ENCODE results near the gene OR10A5. TPM values are rescaled to one million over a fixed set of nuclear protein-coding genes. Genes with fewer than 3 reads are reported as not detected.
A peak's percentile ranks its signal among the peaks of the same experiment; 100 is the strongest.
"Not testable (repeated sequence)": the region's sequence is repeated elsewhere in the genome, so short reads cannot be mapped to it uniquely, and the experiment has no call there.

The OR10A5 gene, protein sequence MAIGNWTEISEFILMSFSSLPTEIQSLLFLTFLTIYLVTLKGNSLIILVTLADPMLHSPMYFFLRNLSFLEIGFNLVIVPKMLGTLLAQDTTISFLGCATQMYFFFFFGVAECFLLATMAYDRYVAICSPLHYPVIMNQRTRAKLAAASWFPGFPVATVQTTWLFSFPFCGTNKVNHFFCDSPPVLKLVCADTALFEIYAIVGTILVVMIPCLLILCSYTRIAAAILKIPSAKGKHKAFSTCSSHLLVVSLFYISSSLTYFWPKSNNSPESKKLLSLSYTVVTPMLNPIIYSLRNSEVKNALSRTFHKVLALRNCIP
- total RNA-seq, result not detected

DNA sequence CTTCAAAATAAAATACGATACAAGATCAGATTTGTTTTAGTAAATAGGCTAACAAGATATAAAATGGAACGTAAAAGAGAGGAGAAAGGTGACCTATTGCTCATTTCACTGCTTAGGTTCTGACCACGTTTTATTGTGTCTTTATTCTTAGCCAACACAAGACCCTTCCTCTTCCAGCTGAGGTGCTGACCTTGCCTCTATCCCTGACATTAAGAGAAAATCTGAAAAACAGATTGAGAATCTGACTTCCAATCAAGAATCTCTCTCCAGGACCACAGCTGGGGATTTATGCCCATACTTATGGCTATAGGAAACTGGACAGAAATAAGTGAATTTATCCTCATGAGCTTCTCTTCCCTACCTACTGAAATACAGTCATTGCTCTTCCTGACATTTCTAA is at the start of gene OR10A5:
OR10A5 (plus strand) TSS at position 301 of the 400 bp plus-strand sequence; CDS start at position 301, 0 bp downstream.
- no peak for DNase-seq

DNA sequence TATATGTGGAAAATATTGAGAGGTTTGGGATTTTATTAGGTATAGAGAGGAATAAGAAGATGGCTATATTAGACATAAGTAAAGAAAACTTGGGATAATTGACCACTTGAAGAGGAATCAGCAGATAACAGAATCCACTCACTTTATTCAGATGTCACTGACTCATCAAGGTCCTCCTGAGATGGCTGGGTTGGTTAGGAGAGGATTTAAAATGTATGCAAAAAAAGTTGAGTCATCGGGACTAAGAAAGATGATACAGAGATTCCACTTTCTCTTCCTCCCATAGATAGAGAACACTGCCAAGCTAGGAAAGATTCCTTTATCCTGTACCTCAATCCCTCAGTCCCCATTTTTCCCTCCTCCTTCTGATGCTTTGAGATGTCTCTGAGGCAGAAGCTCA is 46.1 kb upstream of the OR10A5 start, which contains the start of gene OR6A2:
OR6A2 (minus strand) TSS at position 288 of the 400 bp plus-strand sequence. CDS start 3,981 bp downstream, outside the sequence.
- DNase-seq, result no peak

DNA sequence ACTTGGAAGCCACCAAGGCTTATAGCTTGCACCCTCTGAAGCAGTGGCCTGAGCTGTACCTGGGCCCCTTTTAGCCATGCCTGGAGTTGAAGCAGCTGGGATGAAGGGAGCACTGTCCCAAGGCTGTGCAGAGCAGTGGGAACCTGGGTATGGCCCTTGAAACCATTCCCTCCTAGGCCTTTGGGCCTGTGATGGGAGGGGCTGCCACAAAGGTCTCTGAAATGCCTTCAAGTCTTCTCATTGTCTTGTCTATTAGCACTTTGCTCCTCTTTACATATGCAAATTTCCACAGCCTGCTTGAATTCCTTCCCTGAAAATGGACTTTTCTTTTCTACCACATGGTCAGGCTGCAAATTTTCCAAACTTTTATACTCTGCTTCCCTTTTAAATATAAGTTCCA is 44.4 kb upstream of the OR10A5 start:
- DNase-seq, result not testable (repeated sequence)

DNA sequence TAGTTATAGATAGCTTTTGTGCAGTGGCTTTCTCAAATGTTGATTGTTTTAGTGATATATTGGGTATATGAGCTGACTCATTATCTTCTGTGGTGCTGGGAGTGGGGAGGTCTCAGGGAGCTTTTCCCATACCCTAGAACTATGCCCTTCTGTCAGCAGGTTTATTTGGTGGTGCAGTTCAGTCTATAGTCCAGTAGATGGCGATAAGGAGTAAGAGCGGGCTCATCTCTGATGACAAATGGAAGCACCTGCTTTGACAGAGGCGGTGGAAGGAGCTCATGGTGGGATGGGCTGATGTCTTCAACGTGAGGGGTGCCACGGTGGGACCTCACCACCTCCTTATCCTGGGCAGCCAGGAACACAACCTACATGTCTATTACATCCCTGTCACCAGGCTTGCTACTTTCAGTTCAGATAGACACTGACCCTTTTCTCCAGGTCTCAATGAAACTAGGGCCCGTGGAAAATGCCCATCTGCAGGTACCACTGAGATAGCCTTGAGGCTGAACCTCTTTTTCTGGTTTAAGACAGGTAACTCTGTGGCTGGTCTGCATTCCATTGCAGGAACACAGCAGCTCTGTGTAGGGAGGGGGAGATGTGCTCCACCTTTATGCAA is 33.0 kb upstream of the OR10A5 start:
- DNase-seq, result peak; percentile 3

DNA sequence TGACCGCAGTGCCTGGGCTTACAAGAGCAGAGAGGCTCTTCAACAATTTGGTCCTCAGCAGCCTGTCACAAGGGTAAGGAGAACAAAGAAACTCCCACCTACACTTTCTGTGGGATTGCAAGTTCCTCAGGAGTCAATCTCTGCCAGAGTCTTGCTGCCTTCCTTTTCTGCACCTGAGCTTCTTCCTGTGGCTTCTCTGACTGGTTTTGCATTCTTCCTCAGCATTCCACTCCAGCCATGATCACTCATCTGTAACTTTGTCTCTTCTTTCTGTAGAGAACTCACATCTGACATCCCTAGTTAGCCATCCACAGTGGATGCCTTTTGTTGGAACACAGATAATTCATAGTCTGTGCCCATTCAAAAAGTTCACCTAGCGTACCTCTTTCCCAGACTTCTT is 31.8 kb upstream of the OR10A5 start:
- DNase-seq, result no peak

DNA sequence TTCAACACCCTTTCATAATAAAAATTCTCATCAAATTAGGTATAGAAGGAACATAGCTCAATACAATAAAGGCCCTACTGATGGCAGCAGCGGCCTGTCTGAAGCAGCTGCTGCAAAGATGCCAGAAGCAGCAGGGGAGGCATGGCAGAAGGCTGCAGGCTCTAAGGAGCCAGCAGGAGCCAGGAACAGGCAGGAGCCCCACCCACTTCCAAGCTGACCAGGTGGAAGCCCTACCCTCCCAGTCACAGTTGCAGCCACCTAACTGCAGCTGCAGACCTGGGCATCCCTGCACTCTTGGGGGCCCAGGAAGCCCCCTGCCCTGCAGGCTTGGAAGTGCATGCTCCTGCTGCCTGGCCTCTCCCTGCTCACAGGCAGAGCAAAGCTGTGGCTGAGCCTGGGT is 27.8 kb upstream of the OR10A5 start:
- no peak for DNase-seq

DNA sequence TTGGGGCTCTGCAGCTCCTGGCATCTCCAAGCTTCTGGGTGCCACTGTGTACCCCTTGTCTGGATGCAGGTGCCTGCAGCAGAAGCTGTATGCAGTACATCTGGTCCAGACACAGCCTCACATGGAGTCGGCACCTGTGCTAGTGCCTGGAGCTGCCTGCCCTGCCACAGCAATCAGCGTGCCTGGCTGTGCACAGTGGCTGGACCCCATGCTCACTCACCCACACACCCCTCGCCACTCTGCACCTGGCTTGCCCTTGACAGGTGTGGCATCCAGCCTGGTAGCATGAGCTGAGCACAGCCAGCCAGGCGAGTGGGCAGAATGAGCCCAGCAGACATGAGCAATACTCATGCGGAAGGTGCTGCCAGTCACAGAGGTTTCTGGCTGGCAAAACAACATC is 26.5 kb upstream of the OR10A5 start:
- DNase-seq, result no peak

DNA sequence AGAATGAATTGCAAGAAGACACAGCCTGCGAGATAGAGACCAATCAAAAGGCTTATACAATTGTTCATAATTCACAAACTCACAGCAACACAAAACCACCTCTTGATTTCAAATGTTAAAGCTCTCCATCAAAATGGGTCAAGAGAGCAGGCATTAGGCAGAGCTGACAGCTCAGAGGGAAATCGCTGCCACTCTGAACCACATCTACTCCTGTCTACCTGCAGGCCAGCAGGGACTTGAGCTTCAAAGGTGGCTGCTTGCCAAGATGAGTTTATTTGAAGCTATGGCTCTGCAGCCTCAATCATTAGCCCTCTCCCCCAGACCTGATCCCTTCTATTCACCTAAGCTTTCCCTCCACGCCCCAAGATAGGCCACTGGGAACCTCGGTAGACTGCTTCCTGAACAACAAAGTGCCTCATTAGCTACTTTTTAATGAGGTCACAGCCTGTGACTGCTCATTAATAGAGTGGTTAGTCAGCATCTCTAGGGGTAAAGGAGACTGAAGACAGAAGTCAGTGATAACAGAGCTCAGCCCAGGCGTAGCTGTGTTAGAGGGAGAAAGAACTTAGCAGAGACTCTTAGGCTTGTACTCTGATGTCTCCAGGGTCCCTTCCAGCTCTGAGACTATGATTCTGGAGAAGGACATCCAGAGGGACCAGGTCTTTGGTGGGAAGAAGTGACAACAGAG is 21.2 kb upstream of the OR10A5 start:
- no peak for DNase-seq

DNA sequence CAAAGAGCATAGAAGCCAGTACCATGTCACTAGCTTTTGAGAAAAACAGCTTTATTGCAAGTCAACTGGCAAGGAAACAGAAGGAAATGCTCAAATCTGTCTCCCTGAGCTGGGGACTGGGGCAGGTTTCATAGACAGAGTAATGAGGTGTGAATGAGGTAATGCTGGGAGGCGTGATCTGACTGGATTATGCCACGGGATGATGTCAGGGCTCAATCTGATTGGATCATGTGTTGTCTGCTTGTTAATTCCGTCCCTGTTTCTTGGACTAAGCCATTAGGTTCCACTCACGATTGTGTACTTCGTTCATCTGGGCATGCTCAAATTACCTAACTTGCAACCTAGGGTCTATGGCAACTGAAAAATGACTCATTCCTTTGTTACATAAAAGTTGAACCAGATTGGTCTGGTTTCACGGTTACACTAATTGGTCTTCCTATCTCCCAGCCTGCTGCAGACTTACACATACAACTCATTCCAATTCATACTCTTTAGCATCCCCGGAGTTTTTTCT is 20.2 kb upstream of the OR10A5 start:
- DNase-seq, result no peak

DNA sequence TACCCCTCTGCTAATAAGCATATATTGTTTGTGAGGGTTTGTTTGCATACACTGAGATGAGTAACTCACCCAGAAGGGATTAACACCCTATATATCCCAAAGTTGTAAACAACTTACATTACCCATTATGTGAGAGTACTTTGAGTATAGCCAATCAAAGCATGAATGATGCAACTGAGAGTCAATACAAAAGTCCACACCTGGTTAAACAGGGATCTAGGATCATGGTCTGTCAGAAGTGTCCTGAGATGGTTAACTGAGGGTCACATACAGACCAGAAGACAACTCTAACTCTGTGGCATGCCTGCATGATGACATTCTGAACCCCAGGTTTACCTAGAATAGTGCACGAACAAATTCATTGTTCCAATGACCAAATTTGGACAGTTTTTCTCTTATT is 17.4 kb upstream of the OR10A5 start:
- DNase-seq, result no peak

DNA sequence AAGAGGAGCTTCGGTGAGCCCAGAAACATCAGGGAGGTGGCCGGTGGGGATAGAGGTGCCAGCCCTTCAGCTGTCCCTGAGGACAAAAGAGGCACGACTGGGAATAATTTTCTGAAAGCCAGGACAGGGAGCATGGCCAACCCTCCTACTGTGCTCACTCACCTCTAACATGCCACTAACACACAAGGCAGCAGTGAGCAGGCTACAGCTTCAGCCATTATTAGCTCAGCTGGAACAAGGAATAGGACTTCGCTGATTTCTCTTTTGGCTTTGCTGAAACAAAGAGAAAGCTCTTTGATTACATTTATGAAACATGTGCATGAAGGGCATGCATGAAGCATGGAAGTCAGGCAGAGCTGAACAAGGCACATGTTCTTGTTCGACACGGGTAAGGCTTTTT is 12.1 kb upstream of the OR10A5 start:
- DNase-seq, result no peak

DNA sequence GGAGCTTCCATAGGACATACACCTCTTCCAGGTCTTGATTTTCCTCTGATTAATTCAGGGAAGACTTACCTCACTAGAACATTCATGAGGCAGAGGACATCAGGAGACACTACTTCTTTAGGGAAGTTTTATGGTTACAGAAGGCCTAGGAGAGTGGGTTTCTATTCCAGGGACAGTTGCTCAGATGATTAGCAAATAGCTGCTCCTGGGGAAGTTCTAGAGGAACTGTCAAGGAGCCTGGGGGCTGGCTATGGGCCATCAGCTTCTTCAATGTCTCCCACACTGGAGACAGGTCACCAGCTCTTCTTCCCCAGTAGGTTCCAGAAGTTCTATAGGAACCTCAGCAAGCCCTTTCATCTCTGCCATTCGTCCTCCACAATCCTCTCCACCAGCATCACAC is 11.5 kb upstream of the OR10A5 start:
- DNase-seq, result no peak

DNA sequence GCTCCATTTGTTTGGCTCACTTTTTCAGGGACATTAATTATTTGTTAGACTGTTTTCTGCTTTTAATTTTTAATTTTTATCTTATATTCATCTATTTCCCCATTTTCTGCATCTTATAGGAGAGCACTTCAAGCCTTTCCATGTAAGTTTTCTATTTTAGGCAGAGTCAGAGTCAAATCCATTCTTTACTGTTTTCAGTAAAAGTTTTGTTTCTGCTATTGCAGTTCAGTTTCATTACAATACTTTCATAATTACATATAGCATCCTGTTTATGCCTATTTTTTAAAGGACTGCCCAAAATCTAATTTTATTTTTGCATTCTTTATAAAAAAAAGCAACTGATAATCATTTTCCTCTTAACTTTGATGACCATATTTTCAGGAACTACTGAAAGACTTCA is 3.8 kb upstream of the OR10A5 start:
- no peak for DNase-seq

DNA sequence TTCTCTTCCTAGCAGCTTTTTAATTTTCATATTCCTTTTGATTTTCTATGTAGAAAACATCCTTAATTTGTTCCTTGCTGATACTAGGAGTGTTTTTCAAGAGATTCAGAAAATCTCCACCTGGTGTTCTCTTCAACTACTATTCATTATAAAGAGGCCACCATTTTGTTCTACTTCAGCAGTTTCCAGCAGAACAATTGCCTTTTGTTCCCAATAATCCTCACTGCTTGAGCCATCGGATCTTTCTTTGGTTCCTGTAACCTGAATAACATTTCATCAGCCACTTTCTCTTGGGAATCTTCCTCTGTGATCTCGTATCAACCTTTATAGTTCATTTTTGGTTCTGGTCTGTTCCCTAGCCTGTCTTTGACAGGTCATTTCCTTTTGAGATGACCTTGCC is 1.8 kb upstream of the OR10A5 start:
- no peak for DNase-seq

DNA sequence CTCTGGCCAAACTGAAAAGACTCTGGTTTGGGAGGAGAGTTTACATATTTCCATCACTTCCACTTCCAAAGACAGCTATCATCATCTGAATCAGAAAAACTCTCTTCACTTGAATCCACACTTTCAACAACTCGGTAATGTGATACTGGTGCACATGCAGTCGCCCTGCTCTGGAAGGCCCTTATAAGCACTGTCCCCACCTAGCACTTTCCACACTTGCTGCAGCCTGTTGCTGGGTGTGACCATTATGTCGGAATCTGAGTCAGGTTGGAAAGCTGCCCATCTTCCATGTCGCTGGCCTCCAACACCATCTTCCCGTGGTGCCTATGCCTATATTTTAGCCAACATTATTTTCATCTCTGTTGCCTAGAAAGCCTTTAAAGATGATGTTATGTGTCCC is 1.1 kb upstream of the OR10A5 start:
- DNase-seq, result no peak

DNA sequence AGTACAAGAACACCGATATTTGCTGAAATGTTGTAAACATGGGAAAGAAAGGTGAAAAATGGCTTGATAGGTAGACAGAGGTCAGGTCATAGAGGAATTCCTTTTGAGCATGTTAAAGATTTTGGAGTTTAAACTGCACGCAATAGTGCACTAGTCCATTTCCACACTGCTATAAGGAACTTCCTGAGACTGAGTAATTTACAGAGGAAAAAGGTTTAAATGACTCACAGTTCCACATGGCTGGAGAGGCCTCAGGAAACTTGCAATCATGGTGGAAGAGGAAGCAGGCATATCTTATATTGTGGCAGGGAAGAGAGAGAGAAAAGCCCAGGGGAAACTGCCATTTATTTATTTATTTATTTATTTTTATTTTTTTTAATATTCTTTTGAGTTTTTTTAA is 5.0 kb downstream of the OR10A5 start:
- DNase-seq, result no peak

DNA sequence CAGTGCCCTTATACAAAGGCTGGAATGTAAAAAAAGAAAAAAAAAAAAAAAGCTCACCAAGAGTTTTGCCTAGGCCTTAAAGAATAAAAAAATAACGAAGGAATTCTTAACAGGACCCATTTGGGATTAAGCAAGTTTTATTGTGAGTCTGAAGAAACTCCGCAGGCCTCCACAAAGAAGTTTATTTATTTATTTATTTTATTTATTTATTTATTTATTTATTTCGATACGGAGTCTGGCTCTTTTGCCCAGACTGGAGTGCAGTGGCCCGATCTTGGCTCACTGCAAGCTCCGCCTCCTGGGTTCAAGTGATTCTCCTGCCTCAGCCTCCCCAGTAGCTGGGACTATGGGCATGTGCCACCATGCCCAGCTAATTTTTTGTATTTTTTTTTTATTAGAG is 9.3 kb downstream of the OR10A5 start:
- DNase-seq, result not testable (repeated sequence)

DNA sequence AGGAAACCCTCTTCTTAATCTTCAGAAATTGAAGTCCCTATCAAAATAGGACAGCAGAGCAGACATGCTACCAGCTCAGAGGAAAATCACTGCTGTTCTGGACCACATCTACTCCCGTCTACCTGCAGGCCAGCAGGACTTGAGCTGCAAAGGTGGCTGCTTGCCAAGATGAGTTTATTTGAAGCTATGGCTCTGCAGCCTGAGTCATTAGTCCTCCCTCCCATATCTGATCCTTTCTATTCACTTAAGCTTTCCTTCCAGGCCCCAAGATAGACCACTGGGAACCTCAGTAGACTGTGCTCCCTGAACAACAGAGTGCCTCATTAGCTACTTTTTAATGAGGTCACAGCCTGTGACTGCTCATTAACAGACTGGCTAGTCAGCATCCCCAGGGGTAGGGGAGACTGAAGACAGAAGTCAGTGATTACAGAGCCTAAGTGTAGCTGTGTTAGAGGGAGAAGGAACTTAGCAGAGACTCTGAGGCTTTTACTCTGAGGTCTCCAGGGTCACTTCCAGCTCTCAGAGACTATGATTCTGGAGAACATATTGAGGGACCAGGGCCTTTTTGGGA is 10.6 kb downstream of the OR10A5 start:
- no peak for DNase-seq

DNA sequence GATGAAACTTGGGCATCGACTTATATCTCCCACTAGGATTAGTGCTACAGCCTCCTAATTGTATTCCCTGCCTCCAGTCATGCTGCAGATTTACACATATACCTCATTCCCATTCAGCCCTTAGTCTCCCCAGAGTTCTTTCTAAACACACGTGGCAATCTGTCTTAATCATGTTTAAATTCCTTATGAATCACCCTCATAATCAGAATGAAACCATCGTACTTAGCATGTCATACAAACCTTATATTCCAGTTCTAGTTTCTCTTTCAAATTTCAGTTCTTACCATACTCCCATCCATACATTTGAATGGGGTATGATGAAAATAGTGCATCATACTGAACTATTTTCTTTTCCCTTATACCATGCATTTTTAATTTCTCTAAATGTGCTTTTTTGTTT is 11.4 kb downstream of the OR10A5 start:
- DNase-seq, result no peak

DNA sequence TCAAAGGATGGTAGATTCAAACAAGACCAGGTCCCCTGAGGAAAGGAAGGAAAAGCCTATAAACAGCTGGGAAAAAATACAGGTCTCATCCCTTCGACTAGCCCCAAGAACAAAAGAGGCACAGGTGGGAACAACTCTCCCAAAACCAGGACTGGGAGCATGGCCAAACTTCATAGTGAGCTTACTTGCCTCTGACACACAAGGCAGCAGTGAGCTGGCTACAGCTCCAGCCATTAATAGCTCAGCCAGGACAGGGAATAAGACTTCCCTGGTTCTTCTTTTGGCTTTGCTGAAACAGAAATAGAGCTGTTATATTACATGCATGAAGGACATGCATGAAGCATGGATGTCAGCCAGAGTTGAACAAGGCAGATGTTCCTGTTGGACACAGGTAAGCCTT is 17.5 kb downstream of the OR10A5 start, which contains the start of gene OR10A2:
OR10A2 (plus strand) TSS at position 97 of the 400 bp plus-strand sequence. CDS start 6,698 bp downstream, outside the sequence.
- no peak for DNase-seq

DNA sequence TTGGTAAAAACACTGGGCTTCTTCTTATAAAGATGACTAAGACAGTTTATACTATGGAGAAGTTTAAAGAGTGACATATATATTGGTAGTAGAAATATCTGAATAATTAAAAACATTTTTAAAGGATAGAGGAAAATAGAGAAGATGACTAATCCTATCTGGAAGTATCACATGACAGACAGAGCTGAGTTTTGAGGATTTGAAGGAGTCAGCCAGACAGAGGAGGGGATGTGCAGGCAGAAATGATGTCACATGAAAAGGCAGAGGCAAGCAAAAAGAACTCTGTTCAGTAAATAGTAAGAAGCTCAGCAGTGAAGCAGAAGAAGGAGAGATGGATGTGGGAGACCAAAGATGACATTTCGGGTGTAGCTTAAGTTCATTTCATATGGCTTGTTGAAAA is 19.0 kb downstream of the OR10A5 start:
- no peak for DNase-seq

DNA sequence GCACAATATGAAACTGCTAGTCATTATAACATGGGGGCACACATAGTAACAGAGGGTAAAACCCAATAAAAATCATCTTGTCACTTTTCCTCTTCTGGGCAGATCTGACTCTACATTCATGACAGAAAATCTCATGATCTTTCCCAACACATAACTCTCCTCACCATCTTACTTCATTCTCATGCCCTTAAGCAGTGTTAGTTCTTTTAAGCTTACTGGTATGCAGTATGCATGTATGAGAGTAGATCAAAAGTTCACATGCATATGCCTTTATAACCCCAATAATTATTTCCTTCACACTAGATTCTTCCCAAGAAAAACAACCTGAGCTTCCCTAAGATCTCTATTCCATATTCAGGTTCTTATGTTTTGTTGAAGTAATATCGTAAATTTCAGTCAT is 25.8 kb downstream of the OR10A5 start:
- DNase-seq, result no peak

DNA sequence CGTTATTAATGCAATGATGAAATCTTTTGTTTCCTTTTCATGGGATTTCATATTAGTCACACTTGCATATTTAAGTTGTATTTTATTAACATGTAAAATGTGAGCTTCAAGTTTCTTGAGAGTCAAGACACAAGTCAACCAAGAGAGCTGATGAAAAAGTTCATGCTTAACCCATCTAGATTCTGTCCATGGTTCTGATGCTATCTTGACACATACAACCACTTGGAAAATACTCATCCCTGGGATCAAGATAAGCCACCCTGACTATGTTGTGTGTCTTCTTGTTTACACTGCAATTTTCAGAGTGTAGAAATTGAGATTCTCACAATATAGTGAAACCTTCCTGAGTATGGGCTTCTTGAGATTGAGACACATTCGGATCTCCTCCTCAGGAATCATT is 30.3 kb downstream of the OR10A5 start:
- no peak for DNase-seq
